Measurements from ENCODE around the gene CLIC6. TPM values are rescaled to one million over a fixed set of nuclear protein-coding genes. Genes with fewer than 3 reads are reported as not detected.
A peak's percentile ranks its signal among the peaks of the same experiment; 100 is the strongest.

The CLIC6 gene
- total RNA-seq = 1 to 10 TPM; 4.8 to 9.3 TPM
- long read RNA-seq, partial matches to known transcripts = 0 of 1 reads
- long read RNA-seq, other reads (novel, unspliced or antisense) = 1 of 1 reads

DNA sequence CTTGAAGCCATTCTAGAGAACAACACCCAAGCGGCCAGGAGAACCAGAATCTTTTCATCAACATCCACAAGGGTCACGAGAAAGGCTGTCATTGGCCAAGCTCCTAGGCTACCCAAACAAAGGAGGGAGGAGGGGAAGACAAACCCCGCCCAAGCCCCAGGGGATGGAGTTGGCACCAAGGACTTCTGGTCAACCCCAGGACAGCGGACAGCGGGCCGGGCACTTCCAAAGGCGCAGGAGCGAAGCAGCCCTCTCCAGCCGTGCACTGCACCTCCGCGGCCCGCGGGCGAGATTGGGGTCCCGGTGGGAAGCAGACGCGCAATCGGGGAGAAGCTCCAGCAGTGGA lies at the start of gene CLIC6:
Gene CLIC6 (plus strand): TSS at position 192 of the 346 bp plus-strand sequence. CDS start 395 bp downstream, outside the sequence.
- DNase-seq (peak; percentile 42), ATAC-seq (peak; percentile 29 to 45)
- intact Hi-C loops (cut with DNase I) = no loop called here

GRCh38 chr21:34619841-34620665 lies 48.7 kb upstream of the CLIC6 start:
- DNase-seq (no peak), ATAC-seq (peak; percentile 84 to 88)
- intact Hi-C loops (cut with DNase I) = no loop called here

GRCh38 chr21:34621434-34622350 lies 47.1 kb upstream of the CLIC6 start:
- ATAC-seq = no peak
- intact Hi-C loops (cut with DNase I) = no loop called here
- DNase-seq = no peak

DNA sequence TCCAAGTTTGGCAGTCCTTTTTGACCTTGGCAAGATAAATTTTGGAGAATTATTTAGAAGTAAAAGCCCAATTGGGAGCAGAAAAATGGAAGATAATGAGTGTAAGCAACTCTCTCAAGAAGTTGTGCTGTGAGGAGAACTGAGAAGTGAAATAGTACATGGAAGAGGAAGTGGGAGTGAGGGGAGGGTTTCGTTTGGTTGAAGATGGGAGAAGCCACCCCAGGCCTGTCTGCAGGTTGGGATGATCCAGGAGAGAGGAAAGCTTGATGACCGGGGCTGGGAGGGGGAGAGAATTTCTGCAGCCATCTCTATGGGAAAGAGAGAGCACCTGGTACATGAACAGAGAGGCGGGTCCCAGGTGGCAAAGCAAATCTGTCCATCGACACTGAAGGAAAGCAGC lies 45.3 kb upstream of the CLIC6 start:
- ATAC-seq (no peak), DNase-seq (no peak)
- intact Hi-C loops (cut with DNase I) = no loop called here

GRCh38 chr21:34625030-34625593 lies 43.7 kb upstream of the CLIC6 start:
- no peak for DNase-seq
- no peak for ATAC-seq
- intact Hi-C loops (cut with DNase I) = no loop called here

DNA sequence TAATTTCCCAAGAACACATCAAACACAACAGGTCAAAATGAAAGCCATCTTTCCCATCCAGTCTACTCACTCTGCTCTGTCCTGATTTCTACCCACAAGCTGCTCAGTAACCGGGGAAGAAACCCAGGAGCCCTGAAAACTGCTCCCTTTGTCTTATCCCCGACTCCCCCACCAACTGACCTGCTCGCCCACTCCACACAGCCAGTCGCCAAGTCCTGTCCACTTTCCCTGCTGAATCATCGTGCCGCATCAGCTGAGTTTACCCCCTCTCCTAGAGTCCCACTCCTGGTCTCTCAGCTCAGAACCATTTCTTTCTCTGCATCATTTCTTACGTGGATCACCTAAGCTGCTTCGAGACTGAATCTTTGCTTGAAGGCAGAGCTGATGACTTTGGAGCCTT lies 42.7 kb upstream of the CLIC6 start:
- no peak for DNase-seq
- intact Hi-C loops (cut with DNase I) = no loop called here
- no peak for ATAC-seq

- intact Hi-C loops (cut with DNase I) = no loop called here
- DNase-seq (no peak), ATAC-seq (peak; percentile 59 to 77)
These were observed 38.2 kb upstream of the CLIC6 start for GRCh38 chr21:34630536-34631143.

DNA sequence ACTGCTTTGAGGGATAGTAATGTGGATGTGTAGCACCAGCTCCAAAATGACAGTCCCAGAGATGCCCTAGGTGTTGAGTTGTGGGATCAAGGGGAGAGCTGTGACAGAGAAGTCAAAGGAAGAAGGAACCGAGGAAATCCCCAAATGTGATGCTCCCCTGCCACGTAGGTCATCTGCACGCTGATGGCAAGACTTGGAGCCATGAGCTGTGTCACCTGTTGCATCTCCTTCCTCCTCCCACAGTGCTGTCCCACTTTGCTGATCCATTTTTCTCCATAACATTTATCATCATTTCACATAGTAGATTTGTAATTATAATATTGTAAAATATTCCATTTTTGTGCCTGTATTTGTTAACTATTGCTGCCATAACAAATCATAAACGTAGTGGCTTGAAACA lies 36.3 kb upstream of the CLIC6 start:
- DNase-seq = no peak

GRCh38 chr21:34635307-34635706 lies 33.5 kb upstream of the CLIC6 start:
- DNase-seq (no peak), ATAC-seq (no peak)
- intact Hi-C loops (cut with DNase I) = no loop called here

More for the DNA sequence above, 36.3 kb upstream of the CLIC6 start:
- no peak for ATAC-seq
- intact Hi-C loops (cut with DNase I) = no loop called here

GRCh38 chr21:34636961-34637360 lies 31.8 kb upstream of the CLIC6 start:
- DNase-seq (no peak), ATAC-seq (no peak)
- intact Hi-C loops (cut with DNase I) = no loop called here

- DNase-seq (no peak), ATAC-seq (no peak)
- intact Hi-C loops (cut with DNase I) = no loop called here
These were observed 29.5 kb upstream of the CLIC6 start for GRCh38 chr21:34639250-34639649.

- ATAC-seq (no peak), DNase-seq (no peak)
- intact Hi-C loops (cut with DNase I) = no loop called here
These were observed 28.7 kb upstream of the CLIC6 start for GRCh38 chr21:34639882-34640788.

DNA sequence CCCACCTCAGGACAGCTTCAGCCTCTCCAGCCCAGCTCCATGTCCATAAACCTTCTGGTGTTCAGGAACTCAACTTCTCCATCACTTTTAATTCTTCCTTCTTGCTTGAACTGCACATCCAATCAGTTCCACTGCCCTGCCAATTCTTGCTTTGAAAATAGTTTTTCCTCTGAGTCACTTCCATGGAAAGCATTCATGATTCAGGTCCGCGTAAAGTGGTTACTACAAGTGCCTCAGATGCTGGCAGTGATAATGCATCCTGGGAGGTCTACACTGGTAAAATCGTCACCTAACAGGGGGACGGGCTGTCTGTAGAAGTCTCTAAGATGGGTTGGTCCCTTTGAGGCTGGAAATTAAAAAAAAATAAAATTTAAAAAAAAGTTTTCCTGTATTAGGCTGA lies 27.9 kb upstream of the CLIC6 start:
- DNase-seq (no peak), ATAC-seq (no peak)
- intact Hi-C loops (cut with DNase I) = no loop called here

GRCh38 chr21:34642211-34643075 lies 26.4 kb upstream of the CLIC6 start:
- no peak for ATAC-seq
- intact Hi-C loops (cut with DNase I) = no loop called here
- DNase-seq = no peak

DNA sequence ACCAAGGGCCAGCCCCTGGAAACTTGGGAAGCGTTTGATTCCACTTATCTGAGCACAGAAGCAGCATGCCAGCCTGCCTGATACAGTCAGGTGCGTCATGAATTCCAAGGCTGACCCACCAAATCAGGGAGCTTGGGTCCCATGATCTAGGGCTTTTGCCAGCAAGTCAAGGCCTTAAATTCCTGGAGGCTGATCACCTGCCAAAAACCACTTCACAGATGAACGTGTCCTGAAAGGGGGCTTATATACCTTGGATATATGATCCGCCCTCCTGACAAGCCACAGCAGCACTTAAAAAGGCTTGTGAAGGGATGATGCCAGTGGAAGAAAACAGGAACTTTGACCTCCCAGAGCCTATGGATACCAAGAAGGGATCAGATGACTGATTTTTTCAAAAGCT lies 24.0 kb upstream of the CLIC6 start:
- no peak for DNase-seq
- intact Hi-C loops (cut with DNase I) = no loop called here
- ATAC-seq = peak in 1 of 2 donors; percentile 58

DNA sequence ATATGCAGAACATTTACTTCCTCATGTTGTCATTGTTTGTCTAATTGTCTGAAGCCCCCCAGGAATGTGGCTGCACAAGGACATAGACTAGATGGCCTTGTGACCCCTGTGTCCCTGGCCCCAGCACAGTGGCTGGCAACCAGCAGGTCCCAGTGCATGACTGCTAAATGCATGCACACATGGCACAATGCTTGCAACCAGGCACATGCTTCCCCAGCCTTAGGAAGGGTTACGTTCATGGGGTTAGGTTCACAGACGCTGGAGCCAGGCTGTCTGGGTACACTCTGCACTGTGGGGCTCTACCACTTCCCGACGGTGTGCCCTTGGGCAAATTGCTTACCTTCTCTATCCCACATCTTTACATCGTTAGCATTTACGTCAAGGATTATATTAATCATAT lies 21.2 kb upstream of the CLIC6 start:
- DNase-seq (no peak), ATAC-seq (no peak)
- intact Hi-C loops (cut with DNase I) = no loop called here

GRCh38 chr21:34648739-34649297 lies 20.0 kb upstream of the CLIC6 start:
- intact Hi-C loops (cut with DNase I) = no loop called here
- ATAC-seq (no peak), DNase-seq (no peak)
